Neural cell (in vitro differentiated cells): ENCODE measurements around the gene NPDC1.

Experiments
- EP300 ChIP-seq: fragments of 450-650 bp; conservative IDR thresholded peaks from 2 replicates; pipeline ENCODE4 v1.6.1; 2014; ENCODE audit warnings: antibody characterized with exemption, mild to moderate bottlenecking, moderate library complexity; ENCODE audit not compliant: poor library complexity, severe bottlenecking
- TAF1 ChIP-seq: IDR thresholded peaks from 2 replicates; pipeline ENCODE4 v1.6.1; 2012; ENCODE audit warnings: low read depth
- TF ChIP-seq, protein P1 (sequence below): fragments of 450-650 bp; IDR thresholded peaks from 2 replicates; pipeline ENCODE4 v1.5.1; 2014; ENCODE audit warnings: antibody characterized with exemption, mild to moderate bottlenecking, moderate library complexity; ENCODE audit not compliant: poor library complexity, severe bottlenecking
- TF ChIP-seq, protein P2 (sequence below): IDR thresholded peaks from 2 replicates; pipeline ENCODE4 v1.6.1; 2012; ENCODE audit warnings: borderline replicate concordance

DNA sequence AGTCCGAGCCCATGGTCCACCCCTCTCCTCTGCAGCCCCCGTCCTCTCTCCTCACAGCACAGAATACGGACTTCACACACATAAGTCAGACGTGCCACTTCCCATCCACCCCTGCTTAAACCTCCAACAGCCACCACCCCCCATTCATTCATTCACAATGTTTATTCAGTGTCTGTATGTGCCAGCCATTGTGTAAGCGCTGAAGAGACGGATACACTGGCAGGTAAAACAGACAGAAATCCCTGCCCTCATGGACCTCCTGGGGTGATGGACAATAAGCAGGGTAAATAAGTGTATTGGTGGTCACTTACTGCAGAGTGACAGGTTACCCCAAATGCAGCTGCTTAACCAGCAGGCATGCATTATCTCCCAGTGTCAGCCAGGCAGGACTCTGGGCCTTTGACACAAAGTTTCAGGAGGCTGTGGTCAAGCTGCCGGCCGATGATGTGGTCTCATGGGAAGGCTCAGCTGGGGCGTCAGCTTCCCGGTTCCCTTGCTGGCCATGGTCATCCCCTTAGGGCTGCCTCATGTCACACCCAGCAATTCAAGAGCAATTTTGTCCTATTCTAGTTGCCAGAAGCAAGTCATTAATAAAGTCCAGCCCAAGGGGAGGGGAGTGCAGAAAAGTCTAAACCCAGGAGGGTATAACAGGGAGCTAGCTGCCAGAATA lies 55.6 kb downstream of the NPDC1 start:
- TF ChIP-seq EP300 (no peak), TAF1 (no peak)
- TF ChIP-seq, protein P1, sequence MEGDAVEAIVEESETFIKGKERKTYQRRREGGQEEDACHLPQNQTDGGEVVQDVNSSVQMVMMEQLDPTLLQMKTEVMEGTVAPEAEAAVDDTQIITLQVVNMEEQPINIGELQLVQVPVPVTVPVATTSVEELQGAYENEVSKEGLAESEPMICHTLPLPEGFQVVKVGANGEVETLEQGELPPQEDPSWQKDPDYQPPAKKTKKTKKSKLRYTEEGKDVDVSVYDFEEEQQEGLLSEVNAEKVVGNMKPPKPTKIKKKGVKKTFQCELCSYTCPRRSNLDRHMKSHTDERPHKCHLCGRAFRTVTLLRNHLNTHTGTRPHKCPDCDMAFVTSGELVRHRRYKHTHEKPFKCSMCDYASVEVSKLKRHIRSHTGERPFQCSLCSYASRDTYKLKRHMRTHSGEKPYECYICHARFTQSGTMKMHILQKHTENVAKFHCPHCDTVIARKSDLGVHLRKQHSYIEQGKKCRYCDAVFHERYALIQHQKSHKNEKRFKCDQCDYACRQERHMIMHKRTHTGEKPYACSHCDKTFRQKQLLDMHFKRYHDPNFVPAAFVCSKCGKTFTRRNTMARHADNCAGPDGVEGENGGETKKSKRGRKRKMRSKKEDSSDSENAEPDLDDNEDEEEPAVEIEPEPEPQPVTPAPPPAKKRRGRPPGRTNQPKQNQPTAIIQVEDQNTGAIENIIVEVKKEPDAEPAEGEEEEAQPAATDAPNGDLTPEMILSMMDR = no peak
- TF ChIP-seq, protein P2, sequence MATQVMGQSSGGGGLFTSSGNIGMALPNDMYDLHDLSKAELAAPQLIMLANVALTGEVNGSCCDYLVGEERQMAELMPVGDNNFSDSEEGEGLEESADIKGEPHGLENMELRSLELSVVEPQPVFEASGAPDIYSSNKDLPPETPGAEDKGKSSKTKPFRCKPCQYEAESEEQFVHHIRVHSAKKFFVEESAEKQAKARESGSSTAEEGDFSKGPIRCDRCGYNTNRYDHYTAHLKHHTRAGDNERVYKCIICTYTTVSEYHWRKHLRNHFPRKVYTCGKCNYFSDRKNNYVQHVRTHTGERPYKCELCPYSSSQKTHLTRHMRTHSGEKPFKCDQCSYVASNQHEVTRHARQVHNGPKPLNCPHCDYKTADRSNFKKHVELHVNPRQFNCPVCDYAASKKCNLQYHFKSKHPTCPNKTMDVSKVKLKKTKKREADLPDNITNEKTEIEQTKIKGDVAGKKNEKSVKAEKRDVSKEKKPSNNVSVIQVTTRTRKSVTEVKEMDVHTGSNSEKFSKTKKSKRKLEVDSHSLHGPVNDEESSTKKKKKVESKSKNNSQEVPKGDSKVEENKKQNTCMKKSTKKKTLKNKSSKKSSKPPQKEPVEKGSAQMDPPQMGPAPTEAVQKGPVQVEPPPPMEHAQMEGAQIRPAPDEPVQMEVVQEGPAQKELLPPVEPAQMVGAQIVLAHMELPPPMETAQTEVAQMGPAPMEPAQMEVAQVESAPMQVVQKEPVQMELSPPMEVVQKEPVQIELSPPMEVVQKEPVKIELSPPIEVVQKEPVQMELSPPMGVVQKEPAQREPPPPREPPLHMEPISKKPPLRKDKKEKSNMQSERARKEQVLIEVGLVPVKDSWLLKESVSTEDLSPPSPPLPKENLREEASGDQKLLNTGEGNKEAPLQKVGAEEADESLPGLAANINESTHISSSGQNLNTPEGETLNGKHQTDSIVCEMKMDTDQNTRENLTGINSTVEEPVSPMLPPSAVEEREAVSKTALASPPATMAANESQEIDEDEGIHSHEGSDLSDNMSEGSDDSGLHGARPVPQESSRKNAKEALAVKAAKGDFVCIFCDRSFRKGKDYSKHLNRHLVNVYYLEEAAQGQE = no peak
